Gastroesophageal sphincter (tissue), 4 donors: Measurements from ENCODE around the gene GOLIM4. TPM values are rescaled to one million over a fixed set of nuclear protein-coding genes. Genes with fewer than 3 reads are reported as not detected.

ENCODE experiments used
- ATAC-seq: fragments of 150-250 bp; one replicate; pipeline ENCODE4 v1.9.1; 2016; ENCODE audit warnings: mild to moderate bottlenecking, moderate library complexity
- H3K27ac ChIP-seq, 4 donors: fragments of 200-600 bp; sonication (generic) in 3 of 4; 1 replicate in 3 of 4; 2 replicates in 1 of 4; pipeline ENCODE4 v1.5.1; 2016 to 2019
- H3K27me3 ChIP-seq: fragments of 200-600 bp; sonication (generic); one replicate; pipeline ENCODE4 v1.5.1; 2019
- H3K36me3 ChIP-seq, 2 donors: fragments of 200-600 bp; sonication (generic); one replicate each; pipeline ENCODE4 v1.5.1; 2019; ENCODE audit warnings: control low read depth in 1 of 2
- H3K4me1 ChIP-seq, 3 donors: fragments of 200-600 bp; sonication (generic); 1 replicate in 2 of 3; 2 replicates in 1 of 3; pipeline ENCODE4 v1.5.1; 2016 to 2019; ENCODE audit warnings: control low read depth in 2 of 3
- H3K4me3 ChIP-seq, 2 donors: fragments of 200-600 bp; sonication (generic); one replicate each; pipeline ENCODE4 v1.5.1; 2019; ENCODE audit warnings: mild to moderate bottlenecking in 1 of 2, moderate library complexity in 1 of 2
- H3K9me3 ChIP-seq, 3 donors: fragments of 200-600 bp; sonication (generic); one replicate each; pipeline ENCODE4 v1.5.1; 2017 to 2019; ENCODE audit warnings: control low read depth in 2 of 3
- EP300 ChIP-seq: sonication (generic); formaldehyde crosslinking; IDR thresholded peaks from one replicate; pipeline ENCODE4 v1.6.1; 2017; ENCODE audit warnings: antibody characterized with exemption, mild to moderate bottlenecking
- POLR2A ChIP-seq, 2 donors: fragments of 450-650 bp; IDR thresholded peaks; one replicate each; pipeline ENCODE4 v1.6.1; 2017; ENCODE audit warnings: antibody characterized with exemption in 2 of 2, mild to moderate bottlenecking in 2 of 2, moderate library complexity in 1 of 2
- POLR2AphosphoS5 ChIP-seq: sonication (generic); formaldehyde crosslinking; IDR thresholded peaks from one replicate; pipeline ENCODE4 v1.6.1; 2017; ENCODE audit warnings: antibody characterized with exemption
- WGBS, 2 donors: methylation state at CpG; one replicate each; pipeline ENCODE4 v1.1.5; 2018; ENCODE audit warnings: low coverage in 1 of 2; 5-methylcytosine and 5-hydroxymethylcytosine counted together
- total RNA-seq, 4 donors: library from RNA; depleted of rRNA; stranded (reverse); fragments of >200 nt; gene quantifications; one replicate each; pipeline ENCODE4 v1.1.0, GENCODE V29; 2016
- TF ChIP-seq, protein P1 (sequence below), 4 experiments: fragments of 200-600 bp in 2 of 4; fragments of 450-650 bp in 2 of 4; sonication (generic) in 1 of 4; IDR thresholded peaks; one replicate each; pipeline ENCODE4 v1.5.1; 2017 to 2019; ENCODE audit warnings: antibody characterized with exemption in 4 of 4, mild to moderate bottlenecking in 2 of 4, moderate library complexity in 2 of 4

The GOLIM4 gene
- total RNA-seq, 4 donors from 2014 or later = 41.8 to 49.3 (median 47.8) TPM

DNA sequence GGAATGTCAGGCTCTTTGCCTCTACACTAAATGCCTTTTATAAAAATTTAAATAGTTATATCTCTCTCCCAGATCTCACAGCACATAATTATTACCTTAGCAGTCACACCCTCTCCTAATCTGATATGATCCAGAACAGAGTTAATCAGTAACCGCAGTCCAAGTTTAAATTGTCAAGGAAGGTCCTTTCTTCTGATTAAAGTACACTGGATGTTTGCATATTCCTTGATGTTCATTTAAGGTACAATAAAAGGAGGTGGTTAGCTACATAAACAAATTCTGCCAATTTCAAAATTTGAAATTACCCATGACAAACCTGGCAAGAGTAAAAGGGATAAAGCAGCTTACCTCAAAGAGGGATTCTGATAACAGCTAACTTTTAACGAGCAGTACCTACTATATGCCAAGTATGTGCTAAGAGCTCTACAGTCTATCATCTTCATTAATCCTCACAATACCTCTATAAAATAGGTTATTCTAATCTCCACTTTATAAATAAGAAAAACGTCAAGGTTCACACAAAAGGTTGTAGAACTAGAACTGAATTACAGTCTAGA, 4.3 kb downstream of the GOLIM4 start:
- Histone ChIP-seq H3K4me1 (peaks cover 3 to 71% (median 23%) of the 10 kb centered on the region in 3 donors), H3K9me3 (no peaks in the 10 kb centered on the region), H3K4me3 (no peak overlapping the region), H3K27ac (no peak overlapping the region), H3K36me3 (no peaks in the 10 kb centered on the region), H3K27me3 (no peaks in the 10 kb centered on the region)
- TF ChIP-seq POLR2AphosphoS5 (no peak), EP300 (no peak)
- TF ChIP-seq, protein P1, sequence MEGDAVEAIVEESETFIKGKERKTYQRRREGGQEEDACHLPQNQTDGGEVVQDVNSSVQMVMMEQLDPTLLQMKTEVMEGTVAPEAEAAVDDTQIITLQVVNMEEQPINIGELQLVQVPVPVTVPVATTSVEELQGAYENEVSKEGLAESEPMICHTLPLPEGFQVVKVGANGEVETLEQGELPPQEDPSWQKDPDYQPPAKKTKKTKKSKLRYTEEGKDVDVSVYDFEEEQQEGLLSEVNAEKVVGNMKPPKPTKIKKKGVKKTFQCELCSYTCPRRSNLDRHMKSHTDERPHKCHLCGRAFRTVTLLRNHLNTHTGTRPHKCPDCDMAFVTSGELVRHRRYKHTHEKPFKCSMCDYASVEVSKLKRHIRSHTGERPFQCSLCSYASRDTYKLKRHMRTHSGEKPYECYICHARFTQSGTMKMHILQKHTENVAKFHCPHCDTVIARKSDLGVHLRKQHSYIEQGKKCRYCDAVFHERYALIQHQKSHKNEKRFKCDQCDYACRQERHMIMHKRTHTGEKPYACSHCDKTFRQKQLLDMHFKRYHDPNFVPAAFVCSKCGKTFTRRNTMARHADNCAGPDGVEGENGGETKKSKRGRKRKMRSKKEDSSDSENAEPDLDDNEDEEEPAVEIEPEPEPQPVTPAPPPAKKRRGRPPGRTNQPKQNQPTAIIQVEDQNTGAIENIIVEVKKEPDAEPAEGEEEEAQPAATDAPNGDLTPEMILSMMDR (IDR thresholded peaks at IDR 0.05) = no peak
- no peak for ATAC-seq
- WGBS, 2 donors = 50 to 64% methylated on average over 3 of the region's 3 CpGs

DNA sequence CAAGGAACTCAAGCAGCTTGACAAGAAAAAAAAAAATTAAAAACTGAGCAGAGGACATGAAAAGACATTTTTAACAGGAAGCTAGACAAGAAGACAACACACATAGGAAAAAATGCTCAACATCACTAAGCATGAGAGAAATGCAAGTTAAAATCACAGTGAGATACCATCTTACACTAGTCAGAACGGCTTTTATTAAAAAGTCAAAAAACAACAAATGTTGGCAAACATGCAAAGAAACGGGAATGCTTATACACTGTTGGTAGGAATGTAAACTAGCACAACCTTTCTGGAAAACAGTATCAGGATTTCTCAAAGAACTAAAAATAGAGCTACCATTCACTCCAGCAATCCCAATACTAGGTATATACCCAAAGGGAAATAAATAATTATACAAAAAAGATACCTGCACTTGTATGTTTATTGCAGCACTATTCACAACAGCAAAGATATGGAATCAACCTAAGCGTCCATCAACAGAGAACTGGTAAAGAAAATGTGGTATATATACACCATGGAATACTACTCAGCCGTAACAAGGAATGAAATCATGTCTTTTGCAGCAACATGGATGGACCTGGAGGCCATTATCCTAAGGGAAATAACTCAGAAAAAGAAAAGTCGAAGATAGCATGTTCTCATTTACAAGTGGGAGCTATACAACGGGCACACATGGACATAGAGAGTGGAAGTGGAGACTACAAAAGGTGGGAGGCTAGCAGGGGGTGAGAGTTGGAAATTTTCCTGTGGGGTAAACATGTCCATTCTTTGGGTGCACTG, 5.2 kb downstream of the GOLIM4 start:
- H3K4me3 ChIP-seq = no peak overlapping the region
- no peaks in the 10 kb centered on the region for H3K9me3 ChIP-seq
- ATAC-seq = no peak
- H3K27ac ChIP-seq = no peak overlapping the region
- no peaks in the 10 kb centered on the region for H3K36me3 ChIP-seq
- no peaks in the 10 kb centered on the region for H3K27me3 ChIP-seq
- peaks cover 3 to 70% (median 23%) of the 10 kb centered on the region in 3 donors for H3K4me1 ChIP-seq
- TF ChIP-seq POLR2AphosphoS5 (no peak), POLR2A (IDR thresholded peaks at IDR 0.05) (no peak), EP300 (no peak)
- TF ChIP-seq, protein P1 (IDR thresholded peaks at IDR 0.05) = no peak
- 58 to 75% methylated on average over 4 to 6 of the region's 6 CpGs for WGBS, 2 donors

DNA sequence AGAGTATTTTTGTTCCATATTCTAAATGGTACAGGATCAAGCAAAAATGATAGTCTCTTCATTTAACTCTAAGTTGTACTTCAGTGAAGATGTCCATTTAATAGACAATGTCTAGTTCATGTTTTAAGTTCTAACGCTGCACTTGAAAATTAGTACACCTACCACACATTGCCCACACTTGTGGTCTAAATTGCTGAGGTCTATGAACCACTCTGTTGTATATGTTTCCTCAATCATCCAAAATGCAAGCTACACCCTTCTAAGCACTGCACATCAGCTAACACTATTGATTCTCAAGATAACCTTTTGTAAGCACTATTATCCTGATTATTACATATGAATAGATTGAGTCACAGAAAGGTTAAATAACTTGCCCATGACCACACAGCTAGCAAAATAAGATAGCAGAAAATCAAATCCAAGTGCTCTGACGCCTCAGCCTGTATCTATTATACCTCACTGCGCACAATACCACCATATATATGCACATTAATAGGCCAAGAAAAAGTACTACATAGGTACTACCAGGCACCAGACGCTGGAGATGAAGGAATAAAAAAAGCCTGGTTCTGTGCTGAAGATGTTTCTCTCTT, 6.4 kb downstream of the GOLIM4 start:
- Histone ChIP-seq H3K27ac (no peak overlapping the region), H3K4me3 (no peak overlapping the region), H3K27me3 (no peaks in the 10 kb centered on the region), H3K4me1 (peaks cover 3 to 67% (median 23%) of the 10 kb centered on the region in 3 donors), H3K9me3 (no peaks in the 10 kb centered on the region), H3K36me3 (no peaks in the 10 kb centered on the region)
- WGBS, 2 donors = 91% methylated on average over 4 of the region's 4 CpGs
- TF ChIP-seq POLR2A (IDR thresholded peaks at IDR 0.05) = no peak
- TF ChIP-seq EP300 = no peak
- TF ChIP-seq, protein P1 (IDR thresholded peaks at IDR 0.05) = no peak
- no peak for TF ChIP-seq POLR2AphosphoS5
- no peak for ATAC-seq

DNA sequence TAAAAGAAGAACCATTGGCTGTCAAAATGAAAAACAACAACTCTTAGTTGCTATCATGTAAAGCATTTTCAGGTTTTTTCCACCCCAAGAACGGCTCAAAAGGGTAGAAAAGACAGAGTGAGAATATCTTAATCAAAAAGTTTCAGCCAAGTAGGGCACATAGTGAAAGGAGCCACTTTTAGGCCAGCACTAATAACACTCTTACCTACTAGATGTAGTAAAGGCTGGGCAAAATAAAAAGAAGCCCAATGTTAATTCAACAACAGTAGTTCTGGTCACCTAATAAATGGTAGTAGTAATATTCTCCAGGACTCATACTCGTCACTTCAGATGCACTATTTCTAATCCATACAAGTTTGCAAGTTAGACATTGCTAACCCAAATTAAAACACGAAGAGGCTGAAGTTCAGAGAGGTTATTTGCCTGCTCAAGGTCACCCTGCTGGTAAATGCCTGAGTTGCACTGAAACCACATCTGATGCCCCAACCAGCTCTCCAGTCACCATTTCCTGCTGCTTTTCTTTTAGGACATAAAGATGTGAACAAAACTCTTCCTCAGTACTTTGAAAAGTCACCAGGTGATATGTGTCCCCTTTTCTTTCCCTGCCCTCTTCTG, 7.5 kb downstream of the GOLIM4 start:
- ATAC-seq = no peak
- no peaks in the 10 kb centered on the region for H3K9me3 ChIP-seq
- no peaks in the 10 kb centered on the region for H3K36me3 ChIP-seq
- no peaks in the 10 kb centered on the region for H3K27me3 ChIP-seq
- no peak overlapping the region for H3K27ac ChIP-seq
- WGBS, 2 donors = 64 to 67% methylated on average over 3 of the region's 3 CpGs
- no peak for TF ChIP-seq POLR2A (IDR thresholded peaks at IDR 0.05)
- no peak for TF ChIP-seq POLR2AphosphoS5
- TF ChIP-seq EP300 = no peak
- TF ChIP-seq, protein P1 (IDR thresholded peaks at IDR 0.05) = no peak
- no peak overlapping the region for H3K4me3 ChIP-seq
- peaks cover 3 to 56% (median 15%) of the 10 kb centered on the region in 3 donors for H3K4me1 ChIP-seq
